Osteoblast (primary cell): ENCODE measurements around the gene C2orf42. TPM values are rescaled to one million over a fixed set of nuclear protein-coding genes. Genes with fewer than 3 reads are reported as not detected.
A peak's percentile ranks its signal among the peaks of the same experiment; 100 is the strongest.
"Not testable (repeated sequence)": the region's sequence is repeated elsewhere in the genome, so short reads cannot be mapped to it uniquely, and the experiment has no call there.

ENCODE experiments used
- DNase-seq: peaks from one replicate; pipeline ENCODE4 v3.0.0; 2011; ENCODE audit warnings: low spot score, mixed read lengths; ENCODE audit not compliant: insufficient read length; ENCODE audit errors: missing footprints
- H2AFZ ChIP-seq: 2 replicates; pipeline ENCODE4 v1.6.0; 2011; ENCODE audit warnings: mild to moderate bottlenecking, low read length
- H3K27ac ChIP-seq: 2 replicates; pipeline ENCODE4 v1.5.1; 2011; ENCODE audit warnings: mild to moderate bottlenecking, low read depth, low read length, moderate library complexity
- H3K27me3 ChIP-seq: 2 replicates; pipeline ENCODE4 v1.6.0; 2012; ENCODE audit warnings: mild to moderate bottlenecking, control low read depth, inconsistent platforms, low read length, moderate library complexity; ENCODE audit not compliant: insufficient read depth
- H3K36me3 ChIP-seq: 2 replicates; pipeline ENCODE4 v1.5.1; 2011; ENCODE audit warnings: mild to moderate bottlenecking, low read length, control low read depth, moderate library complexity; ENCODE audit not compliant: insufficient read depth
- H3K4me1 ChIP-seq: 2 replicates; pipeline ENCODE4 v1.5.1; 2011; ENCODE audit warnings: mild to moderate bottlenecking, low read length, control low read depth, moderate library complexity; ENCODE audit not compliant: insufficient read depth
- H3K4me2 ChIP-seq: 2 replicates; pipeline ENCODE4 v1.6.0; 2011; ENCODE audit warnings: mild to moderate bottlenecking, low read length; ENCODE audit not compliant: insufficient read depth
- H3K4me3 ChIP-seq: fragments of 200-600 bp; sonication (generic); 3 replicates; pipeline ENCODE4 v1.5.1; 2012; ENCODE audit warnings: mild to moderate bottlenecking, low read length, inconsistent platforms; ENCODE audit not compliant: insufficient read depth
- H3K79me2 ChIP-seq: 2 replicates; pipeline ENCODE4 v1.6.0; 2012; ENCODE audit warnings: mild to moderate bottlenecking, low read length, control low read depth, inconsistent platforms; ENCODE audit not compliant: insufficient read depth
- H3K9me3 ChIP-seq: 2 replicates; pipeline ENCODE4 v1.5.1; 2011; ENCODE audit warnings: low read depth, low read length, control low read depth
- H4K20me1 ChIP-seq: 2 replicates; pipeline ENCODE4 v1.6.0; 2012; ENCODE audit warnings: mild to moderate bottlenecking, low read length, control low read depth; ENCODE audit not compliant: insufficient read depth
- CTCF ChIP-seq: IDR thresholded peaks from 2 replicates; pipeline ENCODE4 v1.5.1; 2011; ENCODE audit warnings: mild to moderate bottlenecking, low read depth, low read length, moderate library complexity; ENCODE audit errors: extremely low read depth
- total RNA-seq: library from RNA; depleted of rRNA; stranded (reverse); fragments of >200 nt; gene quantifications from 2 replicates; pipeline ENCODE4 v1.2.3, GENCODE V29; 2012

Gene C2orf42
- total RNA-seq, 1 donor, result 25.0 TPM

DNA sequence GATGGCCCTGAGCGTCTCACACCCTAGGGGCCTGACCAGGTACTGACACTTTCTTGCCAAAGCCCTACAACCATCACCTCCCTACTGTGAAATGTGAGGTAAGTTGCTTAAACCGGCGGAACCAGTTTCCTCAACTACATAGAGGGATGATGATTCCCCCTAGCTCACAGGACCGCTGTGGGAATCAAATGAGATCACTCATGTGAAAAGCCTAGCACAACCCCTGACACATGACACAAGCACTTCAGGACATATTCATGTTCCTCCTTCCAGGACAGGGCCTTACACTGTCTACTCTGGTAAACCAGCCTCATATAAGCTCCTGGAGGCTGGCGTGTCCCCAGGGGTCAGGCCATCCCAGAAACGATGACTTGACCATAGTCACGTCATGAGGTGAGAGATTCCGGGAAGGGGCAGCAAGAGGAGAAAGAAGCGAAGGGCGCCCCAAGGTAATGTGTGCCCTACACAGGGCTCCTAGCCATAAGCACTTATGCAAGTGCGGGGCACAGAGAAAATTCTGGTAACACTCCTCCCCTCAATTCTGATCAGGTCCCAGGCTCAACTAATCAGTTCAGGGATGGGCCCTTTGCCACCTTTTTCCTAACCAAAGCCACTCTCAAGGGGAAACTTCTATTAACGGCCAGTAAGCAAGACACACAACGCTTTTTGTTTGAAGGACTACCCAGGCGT is 49.5 kb downstream of the C2orf42 start:
- H3K4me1 ChIP-seq, result peaks cover 26% of the 10 kb centered on the region
- peak overlapping the region; percentile 74 for H3K4me3 ChIP-seq
- no peaks in the 10 kb centered on the region for H3K9me3 ChIP-seq
- peak; percentile 15 for TF ChIP-seq CTCF
- H4K20me1 ChIP-seq, result no peaks in the 10 kb centered on the region
- H3K79me2 ChIP-seq, result no peaks in the 10 kb centered on the region
- peak overlapping the region; percentile 61 for H2AFZ ChIP-seq
- no peaks in the 10 kb centered on the region for H3K27me3 ChIP-seq
- no peaks in the 10 kb centered on the region for H3K36me3 ChIP-seq
- peak overlapping the region; percentile 62 for H3K27ac ChIP-seq
- DNase-seq, result no peak
- H3K4me2 ChIP-seq, result peak overlapping the region; percentile 68

DNA sequence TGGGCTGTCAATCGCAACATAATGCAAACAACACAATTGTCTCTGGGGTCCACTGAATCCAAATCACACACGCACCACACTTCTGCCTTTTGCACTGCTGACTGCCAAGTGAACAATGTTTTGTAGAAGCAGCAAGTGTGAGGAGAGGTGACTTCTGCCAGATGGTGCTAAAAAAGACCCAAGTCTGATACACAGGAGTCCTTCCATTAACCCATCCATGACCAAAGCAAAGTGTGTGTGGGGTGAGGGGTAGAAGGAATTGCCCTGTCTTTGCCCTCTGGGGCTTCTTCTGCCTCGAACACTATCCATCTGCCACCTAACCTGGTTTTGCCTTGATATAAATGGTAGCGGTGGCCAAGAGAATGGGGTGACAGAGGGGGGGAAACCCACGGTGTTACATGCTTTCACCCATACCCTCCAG is 50.0 kb downstream of the C2orf42 start:
- Histone ChIP-seq H2AFZ (no peak overlapping the region), H4K20me1 (no peaks in the 10 kb centered on the region), H3K36me3 (no peaks in the 10 kb centered on the region), H3K4me2 (peak overlapping the region; percentile 68), H3K27ac (no peak overlapping the region), H3K4me3 (no peak overlapping the region), H3K27me3 (no peaks in the 10 kb centered on the region), H3K9me3 (no peaks in the 10 kb centered on the region), H3K4me1 (peaks cover 28% of the 10 kb centered on the region), H3K79me2 (no peaks in the 10 kb centered on the region)
- DNase-seq, result no peak
- TF ChIP-seq CTCF, result no peak

GRCh38 chr2:70134323-70134983 is 56.4 kb downstream of the C2orf42 start:
- H3K4me1 ChIP-seq, result peaks cover 48% of the 10 kb centered on the region
- H3K79me2 ChIP-seq, DNase-seq, H3K4me3 ChIP-seq, H2AFZ ChIP-seq, H3K4me2 ChIP-seq, H3K27me3 ChIP-seq, H3K9me3 ChIP-seq, H4K20me1 ChIP-seq, H3K36me3 ChIP-seq: not testable (repeated sequence)
- H3K27ac ChIP-seq, result peak overlapping the region; percentile 79

GRCh38 chr2:70133491-70134322 is 57.1 kb downstream of the C2orf42 start:
- H3K27me3 ChIP-seq, result no peaks in the 10 kb centered on the region
- H3K36me3 ChIP-seq, result no peaks in the 10 kb centered on the region
- no peak overlapping the region for H3K4me3 ChIP-seq
- no peaks in the 10 kb centered on the region for H4K20me1 ChIP-seq
- TF ChIP-seq CTCF, result no peak
- H2AFZ ChIP-seq, result peak overlapping the region; percentile 55
- H3K4me2 ChIP-seq, result peak overlapping the region; percentile 72
- DNase-seq, result no peak
- no peaks in the 10 kb centered on the region for H3K79me2 ChIP-seq
- H3K9me3 ChIP-seq, result no peaks in the 10 kb centered on the region
- peaks cover 48% of the 10 kb centered on the region for H3K4me1 ChIP-seq
- H3K27ac ChIP-seq, result peak overlapping the region; percentile 79
